ENCODE data around the gene VSTM4.

VSTM4 gene

GRCh38 chr10:49107887-49108267 is 7.4 kb downstream of the VSTM4 start:
- H3K9me2 ChIP-seq (replicated peaks; ENCODE audit: low read depth, low read length) = no peaks in the 10 kb centered on the region
- H3K9me3 ChIP-seq (ENCODE audit: insufficient read depth, low read depth, low read length) = no peaks in the 10 kb centered on the region
- H4K20me1 ChIP-seq (ENCODE audit: insufficient read depth, low read length, poor library complexity, severe bottlenecking) = no peaks in the 10 kb centered on the region
- no peaks in the 10 kb centered on the region for H3K79me2 ChIP-seq (ENCODE audit: insufficient read depth, low read length)
- H3K4me2 ChIP-seq (ENCODE audit: low read depth, low read length, poor library complexity, severe bottlenecking) = no peak overlapping the region
- no peak overlapping the region for H3K4me3 ChIP-seq (ENCODE audit: low read length, poor library complexity, severe bottlenecking)
- H2AFZ ChIP-seq (ENCODE audit: low read length) = no peak overlapping the region
- no peaks in the 10 kb centered on the region for H3K27me3 ChIP-seq (ENCODE audit: insufficient read depth, low read length, poor library complexity, severe bottlenecking)
- TF ChIP-seq, protein P1, sequence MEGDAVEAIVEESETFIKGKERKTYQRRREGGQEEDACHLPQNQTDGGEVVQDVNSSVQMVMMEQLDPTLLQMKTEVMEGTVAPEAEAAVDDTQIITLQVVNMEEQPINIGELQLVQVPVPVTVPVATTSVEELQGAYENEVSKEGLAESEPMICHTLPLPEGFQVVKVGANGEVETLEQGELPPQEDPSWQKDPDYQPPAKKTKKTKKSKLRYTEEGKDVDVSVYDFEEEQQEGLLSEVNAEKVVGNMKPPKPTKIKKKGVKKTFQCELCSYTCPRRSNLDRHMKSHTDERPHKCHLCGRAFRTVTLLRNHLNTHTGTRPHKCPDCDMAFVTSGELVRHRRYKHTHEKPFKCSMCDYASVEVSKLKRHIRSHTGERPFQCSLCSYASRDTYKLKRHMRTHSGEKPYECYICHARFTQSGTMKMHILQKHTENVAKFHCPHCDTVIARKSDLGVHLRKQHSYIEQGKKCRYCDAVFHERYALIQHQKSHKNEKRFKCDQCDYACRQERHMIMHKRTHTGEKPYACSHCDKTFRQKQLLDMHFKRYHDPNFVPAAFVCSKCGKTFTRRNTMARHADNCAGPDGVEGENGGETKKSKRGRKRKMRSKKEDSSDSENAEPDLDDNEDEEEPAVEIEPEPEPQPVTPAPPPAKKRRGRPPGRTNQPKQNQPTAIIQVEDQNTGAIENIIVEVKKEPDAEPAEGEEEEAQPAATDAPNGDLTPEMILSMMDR (conservative IDR thresholded peaks at IDR 0.05; ENCODE audit: low read length) = no peak
- no peaks in the 10 kb centered on the region for H3F3A ChIP-seq (ENCODE audit: low read depth)
- H3K36me3 ChIP-seq (ENCODE audit: insufficient read depth, low read length) = no peaks in the 10 kb centered on the region
- H3K9ac ChIP-seq (ENCODE audit: low read depth, low read length, poor library complexity, severe bottlenecking) = no peak overlapping the region
- H3K4me1 ChIP-seq (ENCODE audit: insufficient read depth, low read length, poor library complexity, severe bottlenecking) = no peaks in the 10 kb centered on the region

GRCh38 chr10:49107111-49107886 is 8.0 kb downstream of the VSTM4 start:
- Histone ChIP-seq H3K4me2 (ENCODE audit: low read depth, low read length, poor library complexity, severe bottlenecking) (no peak overlapping the region), H2AFZ (ENCODE audit: low read length) (no peak overlapping the region), H3F3A (ENCODE audit: low read depth) (no peaks in the 10 kb centered on the region), H3K79me2 (ENCODE audit: insufficient read depth, low read length) (no peaks in the 10 kb centered on the region), H3K27me3 (ENCODE audit: insufficient read depth, low read length, poor library complexity, severe bottlenecking) (no peaks in the 10 kb centered on the region), H3K4me1 (ENCODE audit: insufficient read depth, low read length, poor library complexity, severe bottlenecking) (no peaks in the 10 kb centered on the region), H3K9me2 (replicated peaks; ENCODE audit: low read depth, low read length) (no peaks in the 10 kb centered on the region), H3K4me3 (ENCODE audit: low read length, poor library complexity, severe bottlenecking) (no peak overlapping the region), H4K20me1 (ENCODE audit: insufficient read depth, low read length, poor library complexity, severe bottlenecking) (no peaks in the 10 kb centered on the region), H3K9ac (ENCODE audit: low read depth, low read length, poor library complexity, severe bottlenecking) (no peak overlapping the region), H3K36me3 (ENCODE audit: insufficient read depth, low read length) (no peaks in the 10 kb centered on the region), H3K9me3 (ENCODE audit: insufficient read depth, low read depth, low read length) (no peaks in the 10 kb centered on the region)
- TF ChIP-seq, protein P1 (conservative IDR thresholded peaks at IDR 0.05; ENCODE audit: low read length) = no peak
- no peak for TF ChIP-seq EZH2phosphoT487 (IDR thresholded peaks at IDR 0.05; ENCODE audit: borderline replicate concordance)

DNA sequence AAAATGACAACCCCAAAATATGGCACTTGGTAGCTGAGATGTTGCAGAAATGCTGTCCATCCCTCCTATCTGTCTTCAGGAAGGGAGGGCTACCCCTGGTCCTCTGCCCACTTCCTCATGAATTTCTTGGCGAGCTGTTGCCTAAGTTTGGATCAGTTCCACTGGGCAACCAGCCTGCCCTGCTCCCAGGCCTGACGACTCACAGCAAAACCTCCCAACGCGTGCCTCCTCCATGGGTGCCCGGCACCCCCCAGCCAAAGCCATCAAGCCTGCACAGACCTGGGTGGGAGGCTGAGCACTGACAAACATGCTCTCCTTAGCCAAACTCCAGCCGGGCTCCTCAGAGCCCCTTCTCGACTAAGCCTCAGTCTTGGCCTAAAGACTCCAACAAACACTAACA is 8.9 kb downstream of the VSTM4 start:
- Histone ChIP-seq H3K4me2 (ENCODE audit: low read depth, low read length, poor library complexity, severe bottlenecking) (no peak overlapping the region), H4K20me1 (ENCODE audit: insufficient read depth, low read length, poor library complexity, severe bottlenecking) (no peaks in the 10 kb centered on the region), H3K36me3 (ENCODE audit: insufficient read depth, low read length) (no peaks in the 10 kb centered on the region), H3F3A (ENCODE audit: low read depth) (no peaks in the 10 kb centered on the region), H3K4me3 (ENCODE audit: low read length, poor library complexity, severe bottlenecking) (no peak overlapping the region), H3K9me2 (replicated peaks; ENCODE audit: low read depth, low read length) (no peaks in the 10 kb centered on the region), H2AFZ (ENCODE audit: low read length) (no peak overlapping the region), H3K9ac (ENCODE audit: low read depth, low read length, poor library complexity, severe bottlenecking) (no peak overlapping the region), H3K4me1 (ENCODE audit: insufficient read depth, low read length, poor library complexity, severe bottlenecking) (no peaks in the 10 kb centered on the region), H3K79me2 (ENCODE audit: insufficient read depth, low read length) (no peaks in the 10 kb centered on the region), H3K27me3 (ENCODE audit: insufficient read depth, low read length, poor library complexity, severe bottlenecking) (no peaks in the 10 kb centered on the region), H3K9me3 (ENCODE audit: insufficient read depth, low read depth, low read length) (no peaks in the 10 kb centered on the region)
- no peak for TF ChIP-seq EZH2phosphoT487 (IDR thresholded peaks at IDR 0.05; ENCODE audit: borderline replicate concordance)
- TF ChIP-seq, protein P1 (conservative IDR thresholded peaks at IDR 0.05; ENCODE audit: low read length) = no peak

Measured in Loucy (cell line).